ENCODE data around the gene UBIAD1.

The UBIAD1 gene

DNA sequence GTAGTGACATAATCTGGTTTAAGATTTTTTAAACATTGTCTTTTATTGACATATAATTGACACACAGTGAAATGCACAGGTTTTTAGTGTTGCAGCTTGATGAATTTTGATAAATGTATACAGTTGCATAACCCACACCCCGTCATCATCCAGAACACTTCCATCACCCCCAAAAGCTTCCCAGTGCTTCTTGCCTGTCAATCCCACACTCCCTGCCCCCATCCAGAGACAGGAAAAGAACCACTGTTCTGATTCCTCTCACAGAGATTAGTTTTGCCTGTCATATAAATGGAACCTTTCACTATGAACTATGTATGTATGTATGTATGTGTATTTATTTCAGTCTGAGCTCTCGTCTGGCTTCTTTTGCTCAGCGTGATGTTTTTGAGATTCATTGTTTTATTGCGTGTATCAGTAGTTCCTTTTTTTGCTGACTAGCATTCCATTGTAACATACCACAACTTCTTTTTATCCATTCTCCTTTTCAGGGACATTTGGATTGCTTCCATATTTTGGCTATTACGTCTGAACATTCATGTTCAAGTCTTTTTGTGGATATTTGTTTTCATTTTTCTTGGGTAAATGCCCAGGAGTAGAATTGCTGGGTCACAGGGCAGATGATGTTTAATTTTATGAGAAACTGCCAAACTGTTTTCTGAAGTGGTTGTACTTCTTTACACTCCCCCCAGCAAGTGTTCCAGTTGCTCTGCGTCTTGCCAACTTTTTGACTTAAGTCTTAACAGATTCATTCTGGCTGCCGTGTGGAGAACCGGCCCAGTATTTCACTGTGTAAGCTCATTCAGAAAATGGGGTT, 8.7 kb downstream of the UBIAD1 start:
- DNase-seq = peak in 1 of 2 donors; percentile 30
- TF ChIP-seq, protein P1, sequence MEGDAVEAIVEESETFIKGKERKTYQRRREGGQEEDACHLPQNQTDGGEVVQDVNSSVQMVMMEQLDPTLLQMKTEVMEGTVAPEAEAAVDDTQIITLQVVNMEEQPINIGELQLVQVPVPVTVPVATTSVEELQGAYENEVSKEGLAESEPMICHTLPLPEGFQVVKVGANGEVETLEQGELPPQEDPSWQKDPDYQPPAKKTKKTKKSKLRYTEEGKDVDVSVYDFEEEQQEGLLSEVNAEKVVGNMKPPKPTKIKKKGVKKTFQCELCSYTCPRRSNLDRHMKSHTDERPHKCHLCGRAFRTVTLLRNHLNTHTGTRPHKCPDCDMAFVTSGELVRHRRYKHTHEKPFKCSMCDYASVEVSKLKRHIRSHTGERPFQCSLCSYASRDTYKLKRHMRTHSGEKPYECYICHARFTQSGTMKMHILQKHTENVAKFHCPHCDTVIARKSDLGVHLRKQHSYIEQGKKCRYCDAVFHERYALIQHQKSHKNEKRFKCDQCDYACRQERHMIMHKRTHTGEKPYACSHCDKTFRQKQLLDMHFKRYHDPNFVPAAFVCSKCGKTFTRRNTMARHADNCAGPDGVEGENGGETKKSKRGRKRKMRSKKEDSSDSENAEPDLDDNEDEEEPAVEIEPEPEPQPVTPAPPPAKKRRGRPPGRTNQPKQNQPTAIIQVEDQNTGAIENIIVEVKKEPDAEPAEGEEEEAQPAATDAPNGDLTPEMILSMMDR (IDR thresholded peaks at IDR 0.05) = no peak
- Histone ChIP-seq H3K9me3 (no peaks in the 10 kb centered on the region), H3K27me3 (no peaks in the 10 kb centered on the region), H3K4me1 (peaks cover 0 to 24% (median 13%) of the 10 kb centered on the region in 4 donors), H3K27ac (peak overlapping the region in 1 of 2 donors; percentile 2), H3K36me3 (peaks cover 19 to 45% (median 29%) of the 10 kb centered on the region in 3 donors), H3K4me3 (no peak overlapping the region)
- intact Hi-C loops (cut with DNase I; ENCODE audit: low total_unique reads) = no loop called here

DNA sequence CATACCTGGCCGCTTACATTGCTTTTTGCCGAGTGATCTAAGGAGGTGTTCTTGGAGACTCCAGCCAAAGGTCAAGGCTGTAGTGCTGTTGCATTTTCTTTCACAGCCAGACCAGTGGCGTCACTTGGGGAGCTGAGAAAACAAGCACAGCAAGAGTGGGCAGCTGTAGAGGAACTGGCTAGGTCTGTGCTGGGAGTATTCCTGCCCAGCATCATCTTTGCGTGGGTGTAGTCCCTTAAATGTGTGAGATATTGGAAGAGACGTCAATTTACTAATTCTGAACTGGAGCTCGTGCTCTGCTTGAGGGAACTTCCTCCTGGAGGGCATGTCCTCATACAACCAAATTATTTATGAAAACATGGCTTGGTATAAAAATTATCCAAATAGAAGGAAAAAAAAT, 10.2 kb downstream of the UBIAD1 start:
- peaks cover 16 to 42% (median 22%) of the 10 kb centered on the region in 3 donors for H3K36me3 ChIP-seq
- intact Hi-C loops (cut with DNase I; ENCODE audit: low total_unique reads) = no loop called here
- no peak overlapping the region for H3K4me3 ChIP-seq
- H3K9me3 ChIP-seq = no peaks in the 10 kb centered on the region
- no peaks in the 10 kb centered on the region for H3K27me3 ChIP-seq
- no peak for DNase-seq
- TF ChIP-seq, protein P1 (IDR thresholded peaks at IDR 0.05) = no peak
- peaks cover 0 to 24% (median 13%) of the 10 kb centered on the region in 4 donors for H3K4me1 ChIP-seq
- H3K27ac ChIP-seq = no peak overlapping the region

DNA sequence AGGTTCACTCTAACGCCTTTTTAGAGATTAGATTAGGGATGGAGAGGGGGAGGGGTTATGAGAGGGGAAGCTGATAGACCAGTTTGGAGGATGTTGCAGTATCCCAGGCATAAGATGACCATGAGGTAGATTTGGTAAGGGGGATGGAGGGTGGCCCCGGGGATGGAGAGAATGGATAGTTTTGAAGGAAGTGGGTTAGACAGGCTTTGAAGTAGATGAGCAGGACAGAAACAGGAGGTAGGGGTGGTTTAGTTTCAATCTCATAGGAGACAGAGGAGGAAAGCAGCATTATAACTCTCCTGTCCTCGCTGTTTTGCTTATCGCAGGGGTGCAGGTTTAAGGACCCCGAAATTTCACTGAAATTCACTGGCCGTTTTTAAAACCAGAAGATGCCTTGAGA, 11.8 kb downstream of the UBIAD1 start:
- intact Hi-C loops (cut with DNase I; ENCODE audit: low total_unique reads) = no loop called here
- H3K36me3 ChIP-seq = peaks cover 13 to 41% (median 23%) of the 10 kb centered on the region in 3 donors

DNA sequence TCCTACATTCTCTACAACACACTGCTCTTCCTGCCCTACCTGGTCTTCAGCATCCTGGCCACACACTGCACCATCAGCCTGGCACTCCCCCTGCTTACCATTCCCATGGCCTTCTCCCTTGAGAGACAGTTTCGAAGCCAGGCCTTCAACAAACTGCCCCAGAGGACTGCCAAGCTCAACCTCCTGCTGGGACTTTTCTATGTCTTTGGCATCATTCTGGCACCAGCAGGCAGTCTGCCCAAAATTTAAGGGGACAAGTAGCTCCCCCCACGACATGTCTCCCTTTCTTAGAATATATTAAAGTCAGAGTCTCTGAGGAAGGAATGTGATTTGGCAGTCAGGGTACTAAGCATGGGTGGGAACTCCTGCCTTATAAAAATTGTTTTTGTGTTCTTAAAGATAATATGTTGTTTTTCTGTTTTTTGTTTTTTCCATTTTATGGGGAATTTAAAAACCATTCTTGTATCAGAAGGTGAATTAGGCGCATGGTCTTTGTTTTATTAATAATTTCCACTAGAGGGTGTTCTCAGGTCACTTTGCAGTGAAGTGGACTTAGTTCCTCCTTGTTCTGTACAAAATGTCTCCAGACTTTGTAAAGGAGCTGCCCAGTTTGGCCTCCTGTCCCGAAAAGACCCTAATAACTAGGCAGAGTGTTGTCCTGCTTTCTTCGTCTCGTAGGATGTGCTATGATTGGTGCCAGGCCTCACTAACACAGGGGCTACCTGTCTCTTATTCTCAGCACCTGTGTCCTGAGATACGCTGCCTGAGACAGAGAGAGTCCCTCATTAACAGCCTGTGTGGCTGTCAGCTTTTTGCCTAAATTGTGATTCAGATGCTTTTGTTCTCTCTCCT, 13.1 kb downstream of the UBIAD1 start:
- peaks cover 0 to 17% (median 9%) of the 10 kb centered on the region in 4 donors for H3K4me1 ChIP-seq
- no peak for DNase-seq
- TF ChIP-seq, protein P1 (IDR thresholded peaks at IDR 0.05) = no peak
- H3K36me3 ChIP-seq = peaks cover 13 to 54% (median 35%) of the 10 kb centered on the region in 3 donors
- no peaks in the 10 kb centered on the region for H3K27me3 ChIP-seq
- no peak overlapping the region for H3K4me3 ChIP-seq
- H3K27ac ChIP-seq = no peak overlapping the region
- no peaks in the 10 kb centered on the region for H3K9me3 ChIP-seq
- intact Hi-C loops (cut with DNase I; ENCODE audit: low total_unique reads) = no loop called here

More for the DNA sequence above, 11.8 kb downstream of the UBIAD1 start:
- Histone ChIP-seq H3K4me1 (peaks cover 0 to 24% (median 13%) of the 10 kb centered on the region in 4 donors), H3K27me3 (no peaks in the 10 kb centered on the region), H3K4me3 (no peak overlapping the region), H3K9me3 (no peaks in the 10 kb centered on the region), H3K27ac (no peak overlapping the region)
- TF ChIP-seq, protein P1 (IDR thresholded peaks at IDR 0.05) = no peak
- no peak for DNase-seq

DNA sequence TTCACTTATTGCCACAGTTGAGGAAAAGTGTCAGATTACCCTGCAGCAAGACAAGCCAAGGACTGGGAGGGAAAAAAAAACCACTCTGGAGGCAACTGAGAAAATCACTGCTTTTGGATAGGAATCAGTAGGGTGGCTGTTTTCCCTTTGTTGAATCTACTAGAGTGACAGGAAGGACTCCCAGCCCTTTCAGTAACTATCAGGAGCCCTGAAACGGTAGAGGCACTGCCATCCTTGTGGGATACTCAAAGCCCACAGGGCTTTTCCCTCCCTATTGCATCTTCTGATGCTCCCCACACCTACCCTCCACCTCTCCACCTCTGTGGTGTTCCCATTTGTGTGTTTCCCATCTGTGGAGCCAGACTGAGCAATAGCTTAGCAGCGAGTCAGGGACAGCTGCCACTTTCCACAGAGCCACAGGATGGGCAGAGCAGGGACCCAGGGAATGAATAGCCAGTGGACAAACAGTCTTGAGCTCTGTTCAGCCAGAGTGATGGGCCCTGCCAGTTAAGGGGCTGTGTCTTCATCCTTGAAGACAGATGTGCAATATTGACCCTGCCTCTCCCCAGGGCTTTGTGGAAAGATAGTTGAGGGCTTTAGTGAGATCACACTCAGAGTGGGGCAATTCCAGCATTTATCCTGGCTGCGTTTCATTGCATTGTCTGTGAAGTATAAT, 13.9 kb downstream of the UBIAD1 start:
- Histone ChIP-seq H3K9me3 (no peaks in the 10 kb centered on the region), H3K36me3 (peaks cover 13 to 58% (median 35%) of the 10 kb centered on the region in 3 donors), H3K4me1 (peaks cover 0 to 10% (median 3%) of the 10 kb centered on the region in 4 donors), H3K4me3 (no peak overlapping the region), H3K27ac (no peak overlapping the region), H3K27me3 (no peaks in the 10 kb centered on the region)
- intact Hi-C loops (cut with DNase I; ENCODE audit: low total_unique reads) = no loop called here
- TF ChIP-seq, protein P1 (IDR thresholded peaks at IDR 0.05) = no peak
- no peak for DNase-seq

Measured in tibial artery (tissue), 4 donors.